ENCODE measurements around the gene ZBTB39. TPM values are rescaled to one million over a fixed set of nuclear protein-coding genes. Genes with fewer than 3 reads are reported as not detected.
"Not testable (repeated sequence)": the region's sequence is repeated elsewhere in the genome, so short reads cannot be mapped to it uniquely, and the experiment has no call there.

ZBTB39 gene
- total RNA-seq, 3 donors from 2014 or later (not counting 1 experiment from before 2014, with no cell fraction given), result 9.5 to 17.6 (median 12.5) TPM

GRCh38 chr12:56987011-56987410, 19.3 kb downstream of the ZBTB39 start:
- Histone ChIP-seq H3K27ac (ENCODE audit: low read length) (no peak overlapping the region), H3K27me3 (ENCODE audit: control insufficient read depth, insufficient read depth, low read length) (no peaks in the 10 kb centered on the region), H3K36me3 (ENCODE audit: control insufficient read depth, insufficient read depth, low read length) (no peaks in the 10 kb centered on the region), H3K4me1 (ENCODE audit: control insufficient read depth, insufficient read depth, low read length) (peaks cover 17% of the 10 kb centered on the region), H3K4me3 (ENCODE audit: low read length) (no peak overlapping the region), H3K9me3 (ENCODE audit: control insufficient read depth, insufficient read depth, low read length) (no peaks in the 10 kb centered on the region)
- DNase-seq (no peak), ATAC-seq (no peak)
- intact Hi-C loops (cut with micrococcal nuclease), result loop anchor here (1.0 to 5.0 kb wide), 2 partner anchors 230 to 475 kb away; no protein-coding TSS in a partner anchor
- Mint-ChIP-seq H3K27ac (no peak overlapping the region), H3K4me1 (peaks cover 8 to 15% of the 10 kb centered on the region in 2 donors), H3K9me3 (no peaks in the 10 kb centered on the region), H3K36me3 (no peaks in the 10 kb centered on the region), H3K4me3 (peak overlapping the region; percentile 56), H3K27me3 (ENCODE audit: low read depth in 2 of 2) (peaks cover 3 to 12% of the 10 kb centered on the region in 2 donors)
- TF ChIP-seq, protein P1, sequence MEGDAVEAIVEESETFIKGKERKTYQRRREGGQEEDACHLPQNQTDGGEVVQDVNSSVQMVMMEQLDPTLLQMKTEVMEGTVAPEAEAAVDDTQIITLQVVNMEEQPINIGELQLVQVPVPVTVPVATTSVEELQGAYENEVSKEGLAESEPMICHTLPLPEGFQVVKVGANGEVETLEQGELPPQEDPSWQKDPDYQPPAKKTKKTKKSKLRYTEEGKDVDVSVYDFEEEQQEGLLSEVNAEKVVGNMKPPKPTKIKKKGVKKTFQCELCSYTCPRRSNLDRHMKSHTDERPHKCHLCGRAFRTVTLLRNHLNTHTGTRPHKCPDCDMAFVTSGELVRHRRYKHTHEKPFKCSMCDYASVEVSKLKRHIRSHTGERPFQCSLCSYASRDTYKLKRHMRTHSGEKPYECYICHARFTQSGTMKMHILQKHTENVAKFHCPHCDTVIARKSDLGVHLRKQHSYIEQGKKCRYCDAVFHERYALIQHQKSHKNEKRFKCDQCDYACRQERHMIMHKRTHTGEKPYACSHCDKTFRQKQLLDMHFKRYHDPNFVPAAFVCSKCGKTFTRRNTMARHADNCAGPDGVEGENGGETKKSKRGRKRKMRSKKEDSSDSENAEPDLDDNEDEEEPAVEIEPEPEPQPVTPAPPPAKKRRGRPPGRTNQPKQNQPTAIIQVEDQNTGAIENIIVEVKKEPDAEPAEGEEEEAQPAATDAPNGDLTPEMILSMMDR (IDR thresholded peaks at IDR 0.05), result no peak

DNA sequence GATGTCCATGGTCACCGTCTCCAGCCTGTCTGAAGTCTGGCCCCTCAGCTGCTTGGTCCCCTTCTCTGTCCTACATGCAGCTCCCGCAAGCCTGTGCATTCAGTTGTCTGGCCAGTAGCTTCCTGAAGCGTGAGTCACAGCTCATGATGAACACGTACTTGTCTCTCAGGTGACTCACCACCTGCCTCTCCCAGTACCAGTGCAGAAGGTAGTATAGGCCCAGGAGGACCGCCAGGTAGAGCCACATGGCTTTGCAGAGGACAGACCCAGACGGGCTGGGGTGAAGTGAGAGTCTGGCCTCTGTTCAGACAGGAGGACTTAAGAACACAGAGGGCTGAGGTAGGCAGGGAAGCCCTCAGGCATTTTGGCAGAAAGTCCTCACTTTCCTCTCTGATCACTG, 20.6 kb downstream of the ZBTB39 start:
- not testable (repeated sequence) for H3K9me3 ChIP-seq (ENCODE audit: control insufficient read depth, insufficient read depth, low read length); H3K9me3 Mint-ChIP-seq; H3K27ac ChIP-seq (ENCODE audit: low read length); H3K4me1 ChIP-seq (ENCODE audit: control insufficient read depth, insufficient read depth, low read length); H3K36me3 Mint-ChIP-seq; H3K4me1 Mint-ChIP-seq; DNase-seq; H3K27ac Mint-ChIP-seq; H3K4me3 Mint-ChIP-seq; H3K27me3 ChIP-seq (ENCODE audit: control insufficient read depth, insufficient read depth, low read length); ATAC-seq; H3K4me3 ChIP-seq (ENCODE audit: low read length); H3K36me3 ChIP-seq (ENCODE audit: control insufficient read depth, insufficient read depth, low read length)
- 74% methylated on average over 4 of the region's 6 CpGs for WGBS (ENCODE audit: insufficient coverage)
- H3K27me3 Mint-ChIP-seq (ENCODE audit: low read depth in 2 of 2), result peaks cover 3 to 12% of the 10 kb centered on the region in 2 donors
- intact Hi-C loops (cut with micrococcal nuclease), result loop anchor here (5.0 kb wide), 1 partner anchor 473 kb away; no protein-coding TSS in a partner anchor

DNA sequence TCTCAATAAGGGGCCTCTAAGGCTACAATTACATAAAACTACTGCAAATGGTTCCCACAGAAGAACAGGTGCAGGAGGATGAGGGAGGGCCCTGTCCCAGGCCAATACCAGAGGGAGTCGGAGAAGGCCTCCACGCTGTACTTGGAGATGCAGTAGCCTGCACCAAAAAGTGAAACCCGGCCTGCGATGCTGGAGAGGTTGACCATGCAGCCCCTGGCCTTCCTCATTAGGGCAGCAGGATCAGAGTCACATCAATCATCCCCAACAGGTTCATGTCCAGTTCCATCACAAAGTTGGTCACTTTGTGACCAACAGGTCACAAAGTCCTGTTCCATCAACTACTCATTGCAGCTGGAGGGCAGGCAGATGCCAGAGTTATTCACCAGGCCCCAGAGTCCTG, 23.0 kb downstream of the ZBTB39 start:
- TF ChIP-seq, protein P1 (IDR thresholded peaks at IDR 0.05), result no peak
- H3K4me3 ChIP-seq (ENCODE audit: low read length), result no peak overlapping the region
- intact Hi-C loops (cut with micrococcal nuclease), result no loop called here
- DNase-seq (no peak), ATAC-seq (no peak)
- peaks cover 0 to 7% of the 10 kb centered on the region in 2 donors for H3K4me1 Mint-ChIP-seq
- no peaks in the 10 kb centered on the region for H3K27me3 ChIP-seq (ENCODE audit: control insufficient read depth, insufficient read depth, low read length)
- no peaks in the 10 kb centered on the region for H3K36me3 ChIP-seq (ENCODE audit: control insufficient read depth, insufficient read depth, low read length)
- H3K27me3 Mint-ChIP-seq (ENCODE audit: low read depth in 2 of 2), result no peaks in the 10 kb centered on the region
- no peaks in the 10 kb centered on the region for H3K9me3 ChIP-seq (ENCODE audit: control insufficient read depth, insufficient read depth, low read length)
- peaks cover 8% of the 10 kb centered on the region for H3K4me1 ChIP-seq (ENCODE audit: control insufficient read depth, insufficient read depth, low read length)
- H3K9me3 Mint-ChIP-seq, result no peaks in the 10 kb centered on the region
- no peak overlapping the region for H3K27ac Mint-ChIP-seq
- no peak overlapping the region for H3K27ac ChIP-seq (ENCODE audit: low read length)
- no peaks in the 10 kb centered on the region for H3K36me3 Mint-ChIP-seq
- no peak overlapping the region for H3K4me3 Mint-ChIP-seq
- WGBS (ENCODE audit: insufficient coverage), result 92% methylated on average over 4 of the region's 4 CpGs

GRCh38 chr12:56982578-56983236, 23.6 kb downstream of the ZBTB39 start:
- H3K27ac ChIP-seq (ENCODE audit: low read length); H3K4me3 Mint-ChIP-seq; H3K4me1 Mint-ChIP-seq; intact Hi-C loops (cut with micrococcal nuclease); H3K27me3 ChIP-seq (ENCODE audit: control insufficient read depth, insufficient read depth, low read length); H3K9me3 Mint-ChIP-seq; H3K4me1 ChIP-seq (ENCODE audit: control insufficient read depth, insufficient read depth, low read length); H3K36me3 ChIP-seq (ENCODE audit: control insufficient read depth, insufficient read depth, low read length); H3K36me3 Mint-ChIP-seq; H3K27me3 Mint-ChIP-seq (ENCODE audit: low read depth in 2 of 2); DNase-seq; H3K9me3 ChIP-seq (ENCODE audit: control insufficient read depth, insufficient read depth, low read length); H3K27ac Mint-ChIP-seq; ATAC-seq; H3K4me3 ChIP-seq (ENCODE audit: low read length): not testable (repeated sequence)
- WGBS (ENCODE audit: insufficient coverage), result 90% methylated on average over 3 of the region's 3 CpGs

Measured in natural killer cell (primary cell).